Cerebellar cortex (tissue), 1 donor: ENCODE results near the gene ATXN1.

Experiments
- DNase-seq: peaks from one replicate; pipeline ENCODE4 v3.0.0-alpha.2; 2015; ENCODE audit warnings: low spot score

ATXN1 gene

DNA sequence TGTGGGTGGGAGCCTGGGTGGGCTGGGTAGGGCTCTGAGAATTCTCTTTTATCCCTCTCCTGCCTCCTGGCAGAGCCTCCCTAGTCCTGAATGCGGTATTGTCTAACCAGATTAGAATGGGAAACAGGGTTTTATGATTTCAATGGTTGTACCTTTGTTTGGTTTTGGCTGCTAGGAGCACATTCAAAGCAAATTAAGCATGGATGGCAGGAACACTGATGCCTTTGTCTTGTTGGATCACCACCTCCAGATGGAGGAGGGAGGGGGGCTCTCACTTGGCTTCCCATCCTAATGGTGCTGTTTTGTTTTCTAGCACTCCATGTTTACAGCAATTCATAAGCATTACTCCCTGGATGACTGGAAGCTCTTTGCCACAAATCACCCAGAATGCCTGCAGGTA lies 511.3 kb downstream of the ATXN1 start:
- DNase-seq = no peak
